OCI-LY1 (cell line): ENCODE measurements around the gene SPOPL.

Experiments used
- CTCF ChIP-seq: fragments of 200-600 bp; sonication (generic), shearing (Covaris generic); IDR thresholded peaks from 2 replicates; pipeline ENCODE4 v1.5.1; 2017; ENCODE audit warnings: mild to moderate bottlenecking, antibody characterized with exemption, low read length, moderate library complexity, mixed read lengths
- EZH2 ChIP-seq: fragments of 200-600 bp; sonication (generic), shearing (Covaris generic); IDR thresholded peaks from 2 replicates; pipeline ENCODE4 v1.8.0; 2017; ENCODE audit warnings: borderline replicate concordance, mixed run types, mild to moderate bottlenecking, antibody characterized with exemption, low read length, moderate library complexity, mixed read lengths

GRCh38 chr2:138565230-138565598, 63.6 kb downstream of the SPOPL start:
- TF ChIP-seq CTCF: no peak
- no peak for TF ChIP-seq EZH2
